Activated CD8-positive, alpha-beta T cell treated with anti-CD3 and anti-CD28 coated beads for 36 hours (primary cell): ENCODE data around the gene PUS3. TPM values are rescaled to one million over a fixed set of nuclear protein-coding genes. Genes with fewer than 3 reads are reported as not detected.

Experiments used
- ATAC-seq: fragments of 200-7000 bp; cut with Tn5 transposase; one replicate; pipeline ENCODE4 v1.10.0; 2021; ENCODE audit warnings: mild to moderate bottlenecking, moderate library complexity
- CTCF ChIA-PET: fragments of 350-600 bp; sonication (Branson Sonifier 250); formaldehyde crosslinking; loops from one replicate; lab custom pipeline; 2021; ENCODE audit warnings: antibody characterized with exemption; lab: Charles Lee
- POLR2A ChIA-PET: fragments of 350-600 bp; sonication (Branson Sonifier 250); formaldehyde crosslinking; loops from one replicate; lab custom pipeline; 2021; ENCODE audit warnings: antibody characterized with exemption; lab: Charles Lee
- DNase-seq: peaks from one replicate; pipeline ENCODE4 v3.0.0-alpha.2; 2020
- H3K27ac Mint-ChIP-seq: one replicate; pipeline ENCODE4 v1.8.0; 2021; ENCODE audit warnings: mild to moderate bottlenecking, mixed read lengths
- H3K27me3 Mint-ChIP-seq: one replicate; pipeline ENCODE4 v1.8.0; 2021; ENCODE audit warnings: mixed read lengths
- H3K36me3 Mint-ChIP-seq: one replicate; pipeline ENCODE4 v1.8.0; 2021; ENCODE audit warnings: low read depth, mixed read lengths
- H3K4me1 Mint-ChIP-seq: one replicate; pipeline ENCODE4 v1.8.0; 2021; ENCODE audit warnings: low read depth, mixed read lengths
- H3K4me3 Mint-ChIP-seq: one replicate; pipeline ENCODE4 v1.8.0; 2021; ENCODE audit warnings: mild to moderate bottlenecking, moderate library complexity, mixed read lengths
- H3K9me3 Mint-ChIP-seq: one replicate; pipeline ENCODE4 v1.8.0; 2021; ENCODE audit warnings: mixed read lengths
- intact Hi-C: fragments of 100-400 bp; cut with micrococcal nuclease; formaldehyde crosslinking; loops from one replicate; pipeline ENCODE4 v1.10.0; 2022
- total RNA-seq, 2 experiments: library from RNA; stranded (reverse); gene quantifications; one replicate each; pipeline ENCODE4 v1.2.3, GENCODE V29; 2021
- TF ChIP-seq, protein P1 (sequence below): fragments of 200-600 bp; IDR thresholded peaks from one replicate; pipeline ENCODE4 v1.8.0; 2022; ENCODE audit warnings: antibody characterized with exemption, mild to moderate bottlenecking

PUS3 gene
- total RNA-seq, 2 experiments from 2014 or later: 15.4 to 15.5 TPM

DNA sequence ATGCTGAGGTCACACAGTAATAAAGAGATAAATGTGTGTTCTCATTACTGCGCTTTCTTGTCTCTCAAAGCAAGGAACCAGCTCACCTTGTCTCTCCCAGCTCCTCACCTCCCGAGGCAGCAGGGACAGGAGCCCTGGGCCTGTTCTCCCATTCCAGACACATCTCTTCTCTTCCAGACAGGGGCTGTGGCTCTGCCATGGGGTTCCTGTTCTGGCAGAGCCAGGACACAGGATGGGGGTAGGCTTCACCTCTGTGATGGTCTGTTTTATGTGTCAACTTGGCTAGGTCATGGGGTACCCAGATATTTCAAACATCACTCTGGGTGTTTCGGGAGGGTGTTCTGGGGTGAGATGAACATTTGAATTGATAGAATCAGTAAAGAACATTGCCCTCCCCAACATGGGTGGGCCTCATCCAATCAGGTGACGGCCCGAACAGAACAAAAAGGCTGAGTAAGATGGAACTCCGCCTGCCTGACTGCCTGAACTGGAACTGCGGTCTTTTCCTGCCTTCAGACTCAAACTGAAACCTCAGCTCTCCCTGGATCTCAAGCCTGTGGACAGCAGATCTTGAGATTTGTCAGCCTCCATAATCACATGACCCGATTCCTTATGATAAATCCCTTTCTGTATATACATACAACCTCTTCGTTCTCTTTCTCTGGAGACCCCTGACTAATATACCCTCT is 40.8 kb upstream of the PUS3 start:
- TF ChIP-seq, protein P1, sequence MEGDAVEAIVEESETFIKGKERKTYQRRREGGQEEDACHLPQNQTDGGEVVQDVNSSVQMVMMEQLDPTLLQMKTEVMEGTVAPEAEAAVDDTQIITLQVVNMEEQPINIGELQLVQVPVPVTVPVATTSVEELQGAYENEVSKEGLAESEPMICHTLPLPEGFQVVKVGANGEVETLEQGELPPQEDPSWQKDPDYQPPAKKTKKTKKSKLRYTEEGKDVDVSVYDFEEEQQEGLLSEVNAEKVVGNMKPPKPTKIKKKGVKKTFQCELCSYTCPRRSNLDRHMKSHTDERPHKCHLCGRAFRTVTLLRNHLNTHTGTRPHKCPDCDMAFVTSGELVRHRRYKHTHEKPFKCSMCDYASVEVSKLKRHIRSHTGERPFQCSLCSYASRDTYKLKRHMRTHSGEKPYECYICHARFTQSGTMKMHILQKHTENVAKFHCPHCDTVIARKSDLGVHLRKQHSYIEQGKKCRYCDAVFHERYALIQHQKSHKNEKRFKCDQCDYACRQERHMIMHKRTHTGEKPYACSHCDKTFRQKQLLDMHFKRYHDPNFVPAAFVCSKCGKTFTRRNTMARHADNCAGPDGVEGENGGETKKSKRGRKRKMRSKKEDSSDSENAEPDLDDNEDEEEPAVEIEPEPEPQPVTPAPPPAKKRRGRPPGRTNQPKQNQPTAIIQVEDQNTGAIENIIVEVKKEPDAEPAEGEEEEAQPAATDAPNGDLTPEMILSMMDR: no peak
- Mint-ChIP-seq H3K4me3 (no peak overlapping the region), H3K9me3 (no peaks in the 10 kb centered on the region), H3K27me3 (peaks cover 2% of the 10 kb centered on the region), H3K4me1 (peaks cover 6% of the 10 kb centered on the region), H3K36me3 (no peaks in the 10 kb centered on the region), H3K27ac (no peak overlapping the region)
- ATAC-seq (no peak), DNase-seq (no peak)
- CTCF ChIA-PET: interaction anchor here (0.6 to 4.1 kb wide), 6 partner anchors 7 to 250 kb away, joined by 3 to 30 read pairs (median 4); no protein-coding TSS in a partner anchor
- POLR2A ChIA-PET: no interaction called here
- intact Hi-C loops: no loop called here

DNA sequence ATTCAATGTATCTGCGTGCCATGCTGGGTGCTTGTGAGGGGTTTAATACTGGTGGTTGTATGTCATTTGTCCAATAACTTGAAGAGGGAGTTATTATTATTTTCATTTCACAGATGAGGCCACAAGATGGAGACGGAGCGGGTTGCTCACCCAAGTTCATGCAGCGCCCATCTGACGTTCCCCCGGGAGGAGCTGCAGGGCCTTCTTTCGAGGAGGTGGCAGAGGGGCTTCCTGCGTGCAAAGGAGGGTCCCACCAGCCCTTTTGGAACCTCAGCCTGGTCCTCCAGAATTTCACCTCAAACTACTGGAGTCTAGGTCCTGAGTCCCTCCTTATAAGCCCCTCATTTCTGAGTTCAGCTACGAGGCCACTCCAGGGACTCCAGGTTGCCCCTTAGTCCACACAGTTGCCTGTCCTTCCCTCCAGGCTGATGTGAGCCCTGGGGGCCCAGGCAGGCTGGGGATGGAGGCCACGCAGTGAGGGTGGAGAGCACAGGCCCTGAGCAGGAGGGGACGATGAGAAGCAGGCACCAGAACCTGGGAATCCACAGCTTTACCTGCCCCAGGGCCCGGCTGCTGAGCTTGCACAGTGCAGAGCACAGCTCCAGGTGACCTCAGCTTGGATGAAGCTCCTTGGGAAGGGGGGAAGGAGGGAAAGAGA is 39.9 kb upstream of the PUS3 start:
- Mint-ChIP-seq H3K36me3 (no peaks in the 10 kb centered on the region), H3K27ac (no peak overlapping the region), H3K27me3 (peaks cover 2% of the 10 kb centered on the region), H3K4me3 (no peak overlapping the region), H3K9me3 (no peaks in the 10 kb centered on the region), H3K4me1 (peaks cover 7% of the 10 kb centered on the region)
- TF ChIP-seq, protein P1: no peak
- ATAC-seq (no peak), DNase-seq (no peak)
- ChIA-PET POLR2A (no interaction called here), CTCF (interaction anchor here (0.6 to 4.1 kb wide), 11 partner anchors 8 to 260 kb away, joined by 3 to 30 read pairs (median 3); no protein-coding TSS in a partner anchor)
- intact Hi-C loops: no loop called here

DNA sequence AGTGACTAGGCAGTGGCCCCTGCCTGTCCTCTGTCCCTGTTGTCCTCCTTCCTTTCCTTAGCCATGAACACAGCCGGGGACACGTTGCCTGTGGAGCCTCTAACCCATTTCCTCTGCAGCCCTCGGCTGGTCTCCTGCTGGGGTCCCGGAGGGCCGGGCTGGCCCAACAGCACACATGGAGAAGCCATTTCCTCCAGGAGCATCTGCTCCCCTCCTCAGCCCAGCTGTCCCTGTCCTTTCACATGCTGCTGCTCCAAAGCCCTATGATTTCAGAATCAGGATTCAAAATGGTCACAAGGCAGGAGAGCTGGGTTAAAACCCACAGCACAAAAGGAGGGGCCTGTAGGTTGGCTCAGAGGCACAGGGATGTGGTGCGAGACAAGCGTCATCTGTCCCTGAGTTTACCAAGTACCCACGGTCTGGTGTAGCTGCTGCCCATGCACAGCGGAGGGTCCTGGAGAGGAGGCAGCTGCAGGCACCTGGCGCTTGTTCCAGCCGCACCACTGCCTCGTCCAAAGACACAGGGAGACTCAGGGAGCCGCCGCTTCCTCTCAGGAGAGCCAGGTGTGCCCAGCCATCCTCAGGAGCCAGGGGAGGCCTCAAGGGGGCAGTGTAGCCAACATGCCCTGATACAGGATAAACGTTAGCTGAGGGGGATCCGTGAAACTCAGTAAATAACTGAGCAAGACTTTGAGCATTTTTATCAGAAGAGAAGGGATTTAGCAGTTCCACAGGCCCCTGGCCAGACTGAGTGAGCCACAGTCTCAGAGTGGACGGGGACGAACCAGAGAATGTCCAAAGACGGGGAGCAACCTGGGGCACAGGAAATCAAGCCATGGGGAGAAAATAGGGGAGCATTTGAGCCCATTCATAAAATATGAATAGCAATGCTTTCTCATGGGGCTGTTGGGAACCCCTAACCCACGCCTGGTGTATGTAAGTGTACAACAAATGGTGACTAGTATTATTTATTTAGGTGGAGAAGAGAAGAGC is 38.9 kb upstream of the PUS3 start:
- CTCF ChIA-PET: interaction anchor here (0.6 to 4.1 kb wide), 17 partner anchors 9 to 268 kb away, joined by 3 to 30 read pairs (median 4); no protein-coding TSS in a partner anchor
- Mint-ChIP-seq H3K27ac (no peak overlapping the region), H3K36me3 (no peaks in the 10 kb centered on the region), H3K4me3 (no peak overlapping the region), H3K27me3 (no peaks in the 10 kb centered on the region), H3K4me1 (peaks cover 7% of the 10 kb centered on the region), H3K9me3 (no peaks in the 10 kb centered on the region)
- POLR2A ChIA-PET: no interaction called here
- DNase-seq: peak; percentile 73
- TF ChIP-seq, protein P1: peak; percentile 72
- intact Hi-C loops: no loop called here
- ATAC-seq: peak; percentile 89

DNA sequence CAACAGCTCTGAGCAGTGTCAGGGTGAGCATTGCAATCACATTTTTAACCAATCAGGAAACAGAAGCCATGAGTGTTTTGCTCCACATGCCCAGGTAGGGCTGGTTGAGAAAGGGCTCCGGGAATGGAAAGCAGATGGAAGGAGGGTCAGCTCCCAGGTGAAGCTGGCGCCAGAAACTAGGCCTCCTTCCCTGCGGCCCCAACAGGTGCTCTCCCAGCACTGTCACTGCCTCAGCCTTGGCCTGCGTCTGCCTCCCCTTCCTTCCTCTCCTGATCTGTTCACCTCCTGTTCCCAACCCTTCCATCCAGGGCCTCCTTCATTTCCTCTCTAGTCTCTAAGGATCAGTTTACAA is 38.2 kb upstream of the PUS3 start:
- H3K4me3 Mint-ChIP-seq: no peak overlapping the region
- no peak overlapping the region for H3K27ac Mint-ChIP-seq
- CTCF ChIA-PET: interaction anchor here (1.0 to 4.1 kb wide), 9 partner anchors 9 to 268 kb away, joined by 3 to 30 read pairs (median 4); no protein-coding TSS in a partner anchor
- intact Hi-C loops: no loop called here
- DNase-seq (no peak), ATAC-seq (no peak)
- TF ChIP-seq, protein P1: no peak
- no peaks in the 10 kb centered on the region for H3K27me3 Mint-ChIP-seq
- POLR2A ChIA-PET: no interaction called here
- H3K36me3 Mint-ChIP-seq: no peaks in the 10 kb centered on the region
- H3K4me1 Mint-ChIP-seq: peaks cover 7% of the 10 kb centered on the region
- H3K9me3 Mint-ChIP-seq: no peaks in the 10 kb centered on the region
